Mesothelial cell of epicardium (in vitro differentiated cells): ENCODE data around the gene CD6. TPM values are rescaled to one million over a fixed set of nuclear protein-coding genes. Genes with fewer than 3 reads are reported as not detected.
A peak's percentile ranks its signal among the peaks of the same experiment; 100 is the strongest.

Experiments
- DNase-seq, 2 experiments: peaks; one replicate each; pipeline ENCODE4 v3.0.0; 2021; ENCODE audit warnings: low spot score in 2 of 2; ENCODE audit not compliant: unreplicated experiment in 2 of 2
- H3K27ac Mint-ChIP-seq: 2 replicates; pipeline ENCODE4 v1.8.0; 2021; ENCODE audit warnings: mixed read lengths
- H3K27me3 Mint-ChIP-seq: 2 replicates; pipeline ENCODE4 v1.8.0; 2021; ENCODE audit warnings: low read depth, mixed read lengths
- H3K36me3 Mint-ChIP-seq: 2 replicates; pipeline ENCODE4 v1.8.0; 2021; ENCODE audit warnings: mixed read lengths
- H3K4me1 Mint-ChIP-seq: 2 replicates; pipeline ENCODE4 v1.8.0; 2021; ENCODE audit warnings: mixed read lengths
- H3K4me3 Mint-ChIP-seq: 2 replicates; pipeline ENCODE4 v1.8.0; 2021; ENCODE audit warnings: mild to moderate bottlenecking, moderate library complexity, mixed read lengths
- H3K9me3 Mint-ChIP-seq: 2 replicates; pipeline ENCODE4 v1.8.0; 2021; ENCODE audit warnings: mixed read lengths
- CTCF ChIP-seq: fragments of 200-600 bp; sonication (generic); IDR thresholded peaks from one replicate; pipeline ENCODE4 v1.5.0; 2021; ENCODE audit warnings: antibody characterized with exemption; ENCODE audit not compliant: unreplicated experiment
- total RNA-seq: library from RNA; stranded (reverse); gene quantifications from 3 replicates; pipeline ENCODE4 v1.2.1, GENCODE V29; 2021

The CD6 gene
- total RNA-seq, 1 donor from 2014 or later = 0.31 TPM

- Mint-ChIP-seq H3K27me3 (peaks cover 1% of the 10 kb centered on the region), H3K27ac (no peak overlapping the region), H3K4me1 (peaks cover 14% of the 10 kb centered on the region), H3K9me3 (no peaks in the 10 kb centered on the region), H3K4me3 (no peak overlapping the region), H3K36me3 (no peaks in the 10 kb centered on the region)
- no peak for DNase-seq
- no peak for TF ChIP-seq CTCF
Measured at GRCh38 chr11:61037441-61038093, 66.1 kb downstream of the CD6 start.

GRCh38 chr11:61039916-61040315, 68.4 kb downstream of the CD6 start:
- H3K27me3 Mint-ChIP-seq = no peaks in the 10 kb centered on the region
- no peaks in the 10 kb centered on the region for H3K9me3 Mint-ChIP-seq
- H3K27ac Mint-ChIP-seq = no peak overlapping the region
- no peak overlapping the region for H3K4me3 Mint-ChIP-seq
- no peaks in the 10 kb centered on the region for H3K36me3 Mint-ChIP-seq
- DNase-seq = no peak
- H3K4me1 Mint-ChIP-seq = peaks cover 10% of the 10 kb centered on the region
- no peak for TF ChIP-seq CTCF

- TF ChIP-seq CTCF = no peak
- no peaks in the 10 kb centered on the region for H3K36me3 Mint-ChIP-seq
- no peak overlapping the region for H3K4me3 Mint-ChIP-seq
- DNase-seq = peak in 1 of 2 experiments; percentile 54
- no peaks in the 10 kb centered on the region for H3K9me3 Mint-ChIP-seq
- peaks cover 10% of the 10 kb centered on the region for H3K4me1 Mint-ChIP-seq
- H3K27me3 Mint-ChIP-seq = peaks cover 1% of the 10 kb centered on the region
- H3K27ac Mint-ChIP-seq = no peak overlapping the region
Measured at GRCh38 chr11:61041755-61042518, 70.5 kb downstream of the CD6 start.

- Mint-ChIP-seq H3K27ac (no peak overlapping the region), H3K9me3 (no peaks in the 10 kb centered on the region), H3K27me3 (peaks cover 1% of the 10 kb centered on the region), H3K36me3 (no peaks in the 10 kb centered on the region), H3K4me3 (no peak overlapping the region), H3K4me1 (peaks cover 10% of the 10 kb centered on the region)
- no peak for DNase-seq
- TF ChIP-seq CTCF = no peak
Measured at GRCh38 chr11:61042537-61042936, 71.1 kb downstream of the CD6 start.

- no peaks in the 10 kb centered on the region for H3K36me3 Mint-ChIP-seq
Measured at GRCh38 chr11:61042961-61043540, 71.6 kb downstream of the CD6 start.

More at GRCh38 chr11:61042961-61043540, 71.6 kb downstream of the CD6 start:
- H3K4me3 Mint-ChIP-seq = no peak overlapping the region
- H3K27me3 Mint-ChIP-seq = peaks cover 2% of the 10 kb centered on the region
- no peaks in the 10 kb centered on the region for H3K9me3 Mint-ChIP-seq
- H3K27ac Mint-ChIP-seq = no peak overlapping the region
- H3K4me1 Mint-ChIP-seq = peaks cover 10% of the 10 kb centered on the region
- no peak for DNase-seq
- no peak for TF ChIP-seq CTCF
